DMS114 treated with DMSO at 0.1 percent for 48 hours (cell line): ENCODE measurements around the gene C1orf21.

Experiments used
- DNase-seq: peaks from one replicate; lab custom pipeline; 2025; ENCODE audit not compliant: unreplicated experiment; lab: John Stamatoyannopoulos, UW

C1orf21 gene

GRCh38 chr1:184409011-184409410 lies 22.2 kb downstream of the C1orf21 start:
- no peak for DNase-seq

- DNase-seq: no peak
These were observed 25.6 kb downstream of the C1orf21 start for GRCh38 chr1:184412472-184412871.

- DNase-seq: no peak
These were observed 29.7 kb downstream of the C1orf21 start for GRCh38 chr1:184416481-184416880.

- DNase-seq: no peak
These were observed 30.1 kb downstream of the C1orf21 start for GRCh38 chr1:184416946-184417345.

GRCh38 chr1:184417916-184418315 lies 31.1 kb downstream of the C1orf21 start:
- no peak for DNase-seq

- no peak for DNase-seq
These were observed 32.0 kb downstream of the C1orf21 start for GRCh38 chr1:184418652-184419349.

- no peak for DNase-seq
These were observed 32.7 kb downstream of the C1orf21 start for GRCh38 chr1:184419350-184420161.

DNA sequence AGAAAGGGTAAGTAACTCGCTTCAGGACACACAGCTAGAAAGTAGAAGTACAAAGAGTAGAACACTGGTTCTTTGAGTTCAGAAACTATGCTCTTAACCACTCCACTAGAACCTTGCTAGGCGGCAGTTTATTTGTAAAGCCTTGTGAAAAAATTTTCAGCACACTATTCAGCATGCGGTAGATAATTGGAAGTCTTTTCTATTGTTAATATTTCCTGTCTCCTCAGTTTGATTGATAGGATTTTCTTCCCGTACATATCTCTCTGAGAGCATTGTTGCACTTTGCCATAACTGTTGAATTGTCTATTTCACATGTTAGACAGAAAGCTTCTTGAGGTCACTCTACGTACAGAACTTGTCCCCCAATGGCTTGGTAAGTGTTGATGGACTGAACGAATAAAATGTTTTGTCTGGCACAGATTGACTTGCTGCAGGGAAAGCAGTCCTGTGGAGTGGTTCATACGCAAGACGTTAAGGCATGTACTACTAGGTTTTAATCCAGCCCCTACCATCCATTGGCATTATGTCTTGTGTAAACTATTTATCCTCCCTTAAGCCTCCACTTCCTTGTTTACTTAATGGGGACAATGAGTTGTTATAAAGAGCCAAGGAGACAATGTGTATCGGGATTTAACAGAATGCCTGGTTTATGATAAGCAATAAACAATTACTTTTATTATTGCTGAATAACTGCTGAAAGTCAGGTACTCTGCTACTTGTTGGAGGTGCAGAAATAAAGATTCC lies 35.8 kb downstream of the C1orf21 start:
- DNase-seq: no peak

DNA sequence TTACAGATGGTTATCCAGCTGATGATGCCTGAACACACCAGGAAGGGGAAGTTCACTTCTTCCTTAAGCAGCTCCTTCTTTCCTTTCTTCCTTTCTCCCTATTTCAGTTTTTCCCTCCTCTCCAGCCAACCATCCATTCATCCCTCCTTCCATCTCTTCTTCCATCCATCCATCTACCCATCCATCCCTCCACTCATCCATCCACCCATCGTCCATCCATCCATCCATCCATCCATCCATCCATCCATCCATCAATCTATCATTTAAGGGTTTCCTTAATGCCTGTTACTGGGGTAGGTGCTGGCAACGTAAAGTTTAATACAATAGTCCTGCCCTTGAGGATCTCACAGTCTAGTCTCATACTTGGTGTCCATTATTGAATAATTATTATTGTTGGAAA lies 36.8 kb downstream of the C1orf21 start:
- no peak for DNase-seq

- no peak for DNase-seq
These were observed 37.3 kb downstream of the C1orf21 start for GRCh38 chr1:184424157-184424556.

GRCh38 chr1:184424945-184425344 lies 38.1 kb downstream of the C1orf21 start:
- no peak for DNase-seq

DNA sequence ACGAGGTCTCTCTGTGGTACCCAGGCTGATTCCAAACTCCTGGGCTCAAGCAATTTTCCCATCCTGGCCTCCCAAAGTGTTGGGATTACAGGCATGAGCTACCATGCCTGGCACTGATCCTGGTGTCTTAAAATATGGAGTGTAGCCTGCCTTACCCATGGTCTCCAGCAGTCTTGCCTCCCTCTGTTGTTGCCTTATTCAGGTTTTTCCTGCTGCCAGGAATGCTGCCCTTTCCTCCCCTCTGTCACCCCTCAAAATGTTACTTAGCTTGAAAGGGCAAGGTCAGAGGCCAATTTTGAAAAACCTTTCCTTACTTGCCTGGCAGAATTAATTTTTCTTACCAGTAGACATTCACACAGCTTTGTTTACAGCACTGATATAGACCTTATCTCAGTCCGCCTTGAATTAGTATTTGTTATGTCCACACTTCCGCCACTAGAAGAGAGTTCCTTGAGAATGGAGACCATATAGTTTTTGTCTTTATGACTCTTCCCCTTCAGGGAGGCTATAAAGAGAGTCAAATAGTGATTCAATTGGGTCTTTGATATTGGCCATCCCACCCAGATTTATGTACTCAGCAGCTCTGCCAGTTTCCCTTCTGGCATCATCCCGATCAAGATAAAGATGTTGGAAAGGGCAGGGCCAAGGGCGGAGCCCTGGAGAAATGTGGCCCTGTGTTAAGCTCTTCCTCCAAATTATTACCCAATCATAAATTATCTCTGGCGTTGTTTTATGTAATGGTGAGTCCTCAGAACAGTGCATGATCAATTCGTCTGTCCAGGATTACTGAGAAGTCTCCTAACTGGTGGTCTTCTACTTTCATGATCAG lies 38.8 kb downstream of the C1orf21 start:
- DNase-seq: no peak

- no peak for DNase-seq
These were observed 39.4 kb downstream of the C1orf21 start for GRCh38 chr1:184426278-184426674.

GRCh38 chr1:184427722-184428121 lies 40.9 kb downstream of the C1orf21 start:
- DNase-seq: no peak

DNA sequence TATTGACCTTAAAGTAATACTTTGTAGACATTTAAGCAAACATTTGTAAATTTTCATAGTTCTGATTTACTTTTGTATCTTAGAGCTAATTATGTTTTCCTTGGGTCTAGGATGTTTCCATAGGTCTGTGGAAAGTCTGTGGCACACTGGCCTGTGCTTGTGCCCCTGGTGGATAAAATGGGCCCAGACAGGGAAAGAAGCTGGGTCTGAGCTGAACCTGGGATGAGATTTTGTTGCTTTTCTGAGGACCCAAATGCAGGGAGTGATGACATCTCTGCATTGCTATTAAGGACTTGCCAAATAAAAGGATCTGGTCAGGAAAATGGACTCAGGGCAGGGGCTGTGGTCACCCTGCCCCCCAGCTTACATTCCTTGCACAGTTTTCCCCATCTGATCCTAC lies 41.8 kb downstream of the C1orf21 start:
- DNase-seq: no peak

DNA sequence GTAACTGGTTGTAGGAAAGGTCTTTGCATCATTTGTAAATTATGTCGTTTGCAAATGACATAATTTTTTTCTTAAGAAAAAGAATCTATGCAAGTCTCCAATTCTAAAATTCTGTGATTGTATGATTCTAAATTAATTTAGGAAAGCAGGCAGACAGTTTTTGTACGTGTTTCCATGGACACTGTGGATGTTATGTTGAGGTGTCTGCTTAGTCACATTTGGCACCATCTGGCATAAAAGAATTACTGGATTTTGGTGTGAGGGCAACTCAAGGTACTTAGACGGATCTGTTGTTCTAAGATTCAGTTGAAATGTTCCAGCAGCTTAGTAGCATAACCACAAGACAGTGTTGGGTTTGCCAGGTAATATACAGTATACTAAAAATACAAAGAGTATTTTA lies 42.5 kb downstream of the C1orf21 start:
- no peak for DNase-seq

GRCh38 chr1:184433956-184434502 lies 47.2 kb downstream of the C1orf21 start:
- no peak for DNase-seq

DNA sequence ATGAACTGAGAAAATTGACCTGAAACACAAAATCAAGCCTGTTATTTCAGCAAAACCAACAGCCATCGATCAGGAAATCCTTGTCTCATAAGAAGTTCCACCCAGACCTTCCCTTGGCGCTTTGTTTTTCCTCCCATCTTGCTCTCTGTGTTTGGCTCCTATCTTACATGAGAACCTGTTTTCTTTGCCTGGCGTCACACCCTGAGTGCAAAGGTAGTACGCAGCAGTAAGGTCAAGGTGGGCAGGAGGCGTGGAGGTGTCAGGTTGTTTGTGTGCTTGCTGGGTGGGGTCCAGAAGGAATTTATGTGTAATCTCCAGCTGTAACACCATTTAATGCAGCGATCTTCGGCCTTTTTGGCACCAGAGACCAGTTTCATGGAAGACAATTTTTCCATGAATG lies 50.5 kb downstream of the C1orf21 start:
- DNase-seq: no peak

DNA sequence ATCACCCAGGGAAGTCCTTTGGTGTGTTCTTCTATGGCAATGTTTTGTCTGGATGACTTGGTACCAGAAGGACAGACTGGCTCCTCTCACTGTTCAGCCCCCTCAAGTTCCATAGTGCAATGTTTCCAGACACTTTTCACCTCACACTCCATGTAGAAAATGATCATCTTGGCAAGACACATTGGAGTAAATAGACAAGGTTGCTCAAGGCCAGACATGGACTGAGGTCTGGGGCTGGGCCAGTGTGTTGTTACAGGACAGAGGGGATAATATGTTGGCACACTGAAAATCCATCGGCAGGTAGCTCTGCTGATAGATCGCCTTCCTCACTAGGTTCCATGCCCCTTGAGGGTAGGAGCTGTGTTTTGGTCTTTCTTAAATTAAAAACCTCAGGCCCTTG lies 51.5 kb downstream of the C1orf21 start:
- DNase-seq: no peak

GRCh38 chr1:184442260-184442659 lies 55.4 kb downstream of the C1orf21 start:
- DNase-seq: no peak

- DNase-seq: no peak
These were observed 56.4 kb downstream of the C1orf21 start for GRCh38 chr1:184443201-184443600.
